LNCAP (cell line): ENCODE measurements around the gene ENOSF1.

Experiments used
- TF ChIP-seq, protein P1 (sequence below): fragments of 450-650 bp; IDR thresholded peaks from 2 replicates; pipeline ENCODE4 v1.5.1; 2017; ENCODE audit warnings: mild to moderate bottlenecking

Gene ENOSF1

DNA sequence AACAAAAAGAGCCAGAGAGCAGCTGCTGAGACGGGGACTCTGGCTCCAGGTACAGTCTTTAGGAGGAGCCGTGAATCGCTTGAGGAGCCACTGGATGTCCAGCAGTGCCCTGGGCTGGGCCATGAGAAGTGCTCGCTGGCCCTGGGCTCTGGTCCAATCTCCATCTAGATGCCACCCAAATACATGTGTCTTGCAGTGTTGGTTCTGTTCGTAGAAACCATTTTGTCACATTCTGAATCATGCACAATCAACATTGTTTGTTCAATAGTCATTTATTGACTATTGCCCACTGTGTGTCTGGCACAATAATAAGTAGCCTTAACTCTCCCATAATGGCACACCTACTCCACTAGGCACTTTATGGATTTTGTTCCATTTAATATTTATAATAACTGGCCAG is 28.9 kb downstream of the ENOSF1 start:
- TF ChIP-seq, protein P1, sequence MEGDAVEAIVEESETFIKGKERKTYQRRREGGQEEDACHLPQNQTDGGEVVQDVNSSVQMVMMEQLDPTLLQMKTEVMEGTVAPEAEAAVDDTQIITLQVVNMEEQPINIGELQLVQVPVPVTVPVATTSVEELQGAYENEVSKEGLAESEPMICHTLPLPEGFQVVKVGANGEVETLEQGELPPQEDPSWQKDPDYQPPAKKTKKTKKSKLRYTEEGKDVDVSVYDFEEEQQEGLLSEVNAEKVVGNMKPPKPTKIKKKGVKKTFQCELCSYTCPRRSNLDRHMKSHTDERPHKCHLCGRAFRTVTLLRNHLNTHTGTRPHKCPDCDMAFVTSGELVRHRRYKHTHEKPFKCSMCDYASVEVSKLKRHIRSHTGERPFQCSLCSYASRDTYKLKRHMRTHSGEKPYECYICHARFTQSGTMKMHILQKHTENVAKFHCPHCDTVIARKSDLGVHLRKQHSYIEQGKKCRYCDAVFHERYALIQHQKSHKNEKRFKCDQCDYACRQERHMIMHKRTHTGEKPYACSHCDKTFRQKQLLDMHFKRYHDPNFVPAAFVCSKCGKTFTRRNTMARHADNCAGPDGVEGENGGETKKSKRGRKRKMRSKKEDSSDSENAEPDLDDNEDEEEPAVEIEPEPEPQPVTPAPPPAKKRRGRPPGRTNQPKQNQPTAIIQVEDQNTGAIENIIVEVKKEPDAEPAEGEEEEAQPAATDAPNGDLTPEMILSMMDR, result no peak

DNA sequence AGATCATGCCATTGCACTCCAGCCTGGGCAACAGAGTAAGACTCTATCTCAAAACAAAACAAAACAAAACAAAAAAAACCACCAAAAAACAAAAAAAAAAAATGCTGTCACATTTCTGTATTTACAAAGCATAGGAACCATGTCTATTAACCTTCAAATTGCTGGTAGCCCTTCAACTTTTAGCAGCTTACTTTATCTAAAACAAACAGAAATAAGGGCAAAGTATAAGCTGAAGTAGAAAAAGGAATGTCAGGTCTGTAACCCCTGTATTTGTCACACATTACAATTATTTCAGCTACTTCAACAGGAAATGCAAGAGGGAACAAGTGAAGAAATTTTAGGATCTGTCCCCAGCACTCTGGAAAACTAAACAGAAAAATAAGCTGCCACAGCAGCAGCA is 29.6 kb downstream of the ENOSF1 start:
- TF ChIP-seq, protein P1, result no peak

DNA sequence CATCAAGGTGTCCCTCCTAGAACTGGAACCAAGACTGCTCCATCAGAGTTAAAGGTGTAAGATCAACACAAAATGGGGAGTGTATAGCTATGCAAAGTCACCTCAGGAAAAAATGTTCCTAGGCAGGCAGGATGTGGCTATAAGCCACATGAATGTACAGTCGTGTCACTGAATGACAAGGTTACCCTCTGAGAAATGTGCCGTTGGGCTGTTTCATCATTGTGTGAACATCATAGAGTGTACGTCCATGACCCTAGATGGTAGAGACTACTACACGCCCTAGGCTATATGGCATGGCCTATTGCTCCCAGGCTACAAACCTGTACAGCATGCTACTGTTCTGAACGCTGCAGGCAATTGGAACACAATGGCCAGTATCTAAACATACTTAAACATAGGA is 30.4 kb downstream of the ENOSF1 start:
- TF ChIP-seq, protein P1, result no peak

DNA sequence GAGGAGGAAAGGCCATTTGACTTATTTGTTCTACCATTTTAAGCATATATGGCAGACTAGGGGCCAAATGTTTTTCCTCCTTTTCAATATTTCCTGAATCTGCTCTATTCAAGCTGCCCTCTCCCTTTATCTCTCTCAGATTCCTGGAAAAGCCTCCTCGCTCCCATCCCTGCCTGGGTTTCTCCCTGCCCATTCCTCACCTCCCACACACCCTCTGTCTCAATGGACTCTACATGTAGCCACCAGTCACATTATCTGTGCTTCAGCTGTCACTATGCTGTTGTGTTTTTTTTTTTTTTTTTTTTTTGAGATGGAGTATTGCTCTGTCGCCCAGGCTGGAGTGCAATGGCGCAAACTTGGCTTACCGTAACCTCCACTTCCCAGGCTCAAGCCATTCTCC is 32.0 kb downstream of the ENOSF1 start:
- TF ChIP-seq, protein P1, result no peak

DNA sequence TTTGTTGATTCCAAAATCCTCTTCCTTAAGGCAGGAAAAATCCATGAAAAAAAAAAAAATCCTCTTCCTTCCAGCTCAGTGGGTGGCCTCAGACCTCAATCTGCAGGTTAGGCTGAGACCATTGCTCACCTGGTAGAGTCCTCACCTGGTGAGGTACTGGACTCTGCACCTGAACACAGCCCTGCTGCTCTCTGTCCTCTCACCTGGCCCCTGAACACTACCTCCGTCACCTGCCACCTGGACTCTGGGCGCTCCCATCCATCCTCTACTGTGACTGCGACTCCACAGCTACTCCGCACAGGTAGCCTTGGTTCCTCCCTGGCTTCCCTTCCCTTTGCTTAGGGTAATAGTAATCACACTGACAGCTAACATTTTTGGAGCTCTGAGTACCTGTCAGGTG is 32.9 kb downstream of the ENOSF1 start:
- TF ChIP-seq, protein P1, result no peak

DNA sequence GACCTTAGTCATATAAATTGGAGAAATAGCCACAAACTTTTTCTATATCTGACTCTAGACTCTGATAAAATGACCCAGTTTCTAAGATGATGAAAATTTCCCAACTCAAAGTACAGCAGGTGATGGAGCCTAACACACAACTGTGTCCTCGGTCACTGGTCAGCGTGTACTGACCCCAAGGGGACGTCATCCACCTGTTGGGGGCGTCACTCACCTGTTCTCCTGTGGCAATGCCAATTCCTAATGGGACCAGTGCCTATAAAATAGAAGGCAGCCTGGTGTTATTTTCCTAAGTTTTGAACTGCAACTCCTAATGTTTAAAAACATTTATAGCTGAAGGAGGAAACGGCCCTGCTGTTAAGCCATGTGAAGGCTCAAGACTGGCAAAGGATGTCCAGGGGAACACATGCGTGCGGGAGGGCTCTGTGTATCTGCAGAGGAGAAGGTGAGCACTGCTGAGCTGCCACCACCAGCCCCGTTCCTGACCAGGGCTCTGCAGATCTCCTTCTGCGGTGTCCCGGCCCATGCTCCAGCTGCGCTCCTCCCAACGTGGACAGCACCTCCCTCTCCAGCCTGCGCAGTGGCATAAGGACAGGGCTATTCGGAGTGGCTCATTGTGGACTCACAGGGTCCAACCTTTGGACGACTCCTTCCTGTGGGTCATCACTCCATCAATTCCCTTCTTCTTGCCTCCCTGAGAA is 33.8 kb downstream of the ENOSF1 start:
- TF ChIP-seq, protein P1, result no peak

DNA sequence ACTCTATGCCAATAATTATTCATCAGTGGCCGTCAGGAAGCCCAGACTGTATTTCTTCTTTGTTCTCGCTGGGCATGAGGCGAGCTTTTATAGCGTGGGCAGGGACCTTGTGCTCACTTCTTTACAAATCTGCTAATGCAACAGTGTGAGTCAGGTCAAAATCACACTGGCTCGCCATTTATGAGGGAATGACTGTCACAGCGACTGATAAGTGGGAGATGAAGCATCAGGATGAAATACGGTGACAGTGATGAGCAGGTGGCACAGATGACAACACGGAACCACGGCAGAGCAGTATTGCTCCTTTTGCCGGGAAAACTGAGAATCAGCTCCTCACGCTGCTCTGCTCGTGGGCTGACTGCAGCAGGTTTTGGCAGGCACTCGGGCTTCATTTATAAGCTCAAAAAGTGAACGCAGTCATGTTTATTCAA is 34.5 kb downstream of the ENOSF1 start:
- TF ChIP-seq, protein P1, result no peak

DNA sequence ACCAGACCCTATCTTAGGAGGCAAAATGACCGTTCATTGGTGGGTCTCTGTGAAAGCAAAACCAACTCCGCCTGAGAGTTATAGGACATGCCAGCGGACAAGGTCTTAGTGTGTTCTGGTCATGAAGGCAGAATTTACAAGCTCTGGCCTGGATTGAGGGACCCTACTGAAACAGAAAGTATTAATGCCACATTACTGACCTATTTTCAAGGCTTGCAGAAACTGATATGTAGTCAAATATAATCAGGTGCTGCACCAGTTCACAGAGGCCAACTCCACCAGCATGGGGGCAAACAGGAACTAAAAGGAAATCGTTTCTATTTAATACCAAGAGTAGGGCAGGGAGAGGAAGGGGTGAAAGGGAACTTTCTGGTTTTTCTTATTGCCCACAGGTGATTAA is 35.3 kb downstream of the ENOSF1 start:
- TF ChIP-seq, protein P1, result no peak
